ENCODE results near the gene ROGDI. TPM values are rescaled to one million over a fixed set of nuclear protein-coding genes. Genes with fewer than 3 reads are reported as not detected.

The ROGDI gene
- total RNA-seq, 1 experiment from 2014 or later, result 36.4 TPM

- H3K4me1 ChIP-seq (ENCODE audit: insufficient read depth, low read length), result no peaks in the 10 kb centered on the region
- H4K5ac ChIP-seq (ENCODE audit: insufficient read length, low read depth, low read length), result no peak overlapping the region
- H2AK5ac ChIP-seq (ENCODE audit: insufficient read length, low read length), result no peak overlapping the region
- H3K14ac ChIP-seq (ENCODE audit: insufficient read depth, low read length), result no peak overlapping the region
- H3K9me3 ChIP-seq (ENCODE audit: control insufficient read depth, low read depth, low read length), result no peaks in the 10 kb centered on the region
- H4K20me1 ChIP-seq (ENCODE audit: control insufficient read depth, insufficient read depth, insufficient read length), result no peaks in the 10 kb centered on the region
- H4K8ac ChIP-seq (replicated peaks; ENCODE audit: insufficient read length, low read depth, low read length), result no peak overlapping the region
- Mint-ChIP-seq H3K36me3 (ENCODE audit: insufficient read depth in 1 of 3, low read depth in 3 of 3) (peaks cover 53 to 78% (median 76%) of the 10 kb centered on the region in 3 experiments), H3K27ac (no peak overlapping the region), H3K4me3 (no peak overlapping the region), H3K9me3 (peaks cover 7 to 9% of the 10 kb centered on the region in 2 experiments; a peak in 3 of 5 replicates), H3K27me3 (ENCODE audit: low read depth) (no peaks in the 10 kb centered on the region), H3K4me1 (no peaks in the 10 kb centered on the region)
- no peak overlapping the region for H3K9ac ChIP-seq (ENCODE audit: extremely low read depth, insufficient read length, low read length)
- no peak overlapping the region for H3K4me2 ChIP-seq (ENCODE audit: insufficient read depth, insufficient read length, low read length)
- no CpG with 5 or more reads among the region's 6 CpGs for WGBS (ENCODE audit: extremely low coverage, insufficient read length, low lambda C conversion rate)
- no peak overlapping the region for H3K56ac ChIP-seq (ENCODE audit: insufficient read length, low read depth, low read length)
- no peaks in the 10 kb centered on the region for H3K23me2 ChIP-seq (ENCODE audit: insufficient read length, low read depth, low read length, poor library complexity, severe bottlenecking)
- no peak overlapping the region for H3K18ac ChIP-seq (ENCODE audit: insufficient read length, low read depth, low read length)
- no peaks in the 10 kb centered on the region for H3K27me3 ChIP-seq (ENCODE audit: insufficient read depth, low read length)
- no peak for DNase-seq
- no peak overlapping the region for H2AFZ ChIP-seq (ENCODE audit: low read length)
- H3T11ph ChIP-seq (ENCODE audit: low read length), result no peak overlapping the region
- H4K91ac ChIP-seq (ENCODE audit: insufficient read length, low read depth, low read length), result no peak overlapping the region
- H2BK20ac ChIP-seq (ENCODE audit: low read depth, low read length, poor library complexity, severe bottlenecking), result no peak overlapping the region
- H3K4ac ChIP-seq (ENCODE audit: low read depth, low read length), result no peak overlapping the region
- no peaks in the 10 kb centered on the region for H3K79me2 ChIP-seq (ENCODE audit: insufficient read depth, low read length)
- H2BK15ac ChIP-seq (ENCODE audit: low read depth, low read length), result no peak overlapping the region
- no peak overlapping the region for H2BK120ac ChIP-seq (ENCODE audit: low read depth, low read length, poor library complexity, severe bottlenecking)
- H3K79me1 ChIP-seq (ENCODE audit: insufficient read depth, low read depth, low read length, poor library complexity, severe bottlenecking), result no peaks in the 10 kb centered on the region
- H3K23ac ChIP-seq (ENCODE audit: insufficient read length, low read depth, low read length), result no peak overlapping the region
- no peak for TF ChIP-seq CTCF (conservative IDR thresholded peaks at IDR 0.05)
- no peak overlapping the region for H2BK5ac ChIP-seq (ENCODE audit: insufficient read length, low read length)
- no peak overlapping the region for H3K27ac ChIP-seq (ENCODE audit: insufficient read length, low read depth, low read length)
- no peak overlapping the region for H2BK12ac ChIP-seq (ENCODE audit: insufficient read length, low read depth, low read length)
Observed at GRCh38 chr16:4755687-4756086, 46.7 kb downstream of the ROGDI start.
